Stimulated activated CD4-positive, alpha-beta T cell treated with anti-CD3 and anti-CD28 coated beads, TNF-alpha, amount 100 ng/mL, for 4 hours (primary cell): ENCODE measurements around the gene LIPC.

Experiments used
- DNase-seq, 3 experiments: peaks; one replicate each; pipeline ENCODE4 v3.0.0-alpha.2; 2020; ENCODE audit warnings: low read depth in 3 of 3

The LIPC gene

DNA sequence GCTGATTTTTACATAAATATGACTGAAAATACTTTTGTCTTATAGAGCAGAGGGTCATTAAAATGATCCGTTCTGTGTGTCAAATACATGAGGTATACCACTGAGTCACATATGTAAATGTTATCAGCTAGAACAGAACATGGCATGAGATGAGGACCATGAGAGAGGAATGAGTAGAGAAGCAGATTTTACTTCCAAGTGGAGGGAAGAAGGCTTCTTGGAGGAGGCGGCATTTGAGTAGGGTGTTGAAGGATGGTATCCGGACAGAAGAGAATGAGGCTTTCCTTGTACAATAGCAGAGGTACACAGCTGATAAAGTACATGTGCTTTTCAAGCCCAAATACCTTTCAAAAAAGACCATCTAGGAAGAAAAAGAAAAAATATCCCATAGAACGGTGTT, 4.8 kb downstream of the LIPC start:
- no peak for DNase-seq

DNA sequence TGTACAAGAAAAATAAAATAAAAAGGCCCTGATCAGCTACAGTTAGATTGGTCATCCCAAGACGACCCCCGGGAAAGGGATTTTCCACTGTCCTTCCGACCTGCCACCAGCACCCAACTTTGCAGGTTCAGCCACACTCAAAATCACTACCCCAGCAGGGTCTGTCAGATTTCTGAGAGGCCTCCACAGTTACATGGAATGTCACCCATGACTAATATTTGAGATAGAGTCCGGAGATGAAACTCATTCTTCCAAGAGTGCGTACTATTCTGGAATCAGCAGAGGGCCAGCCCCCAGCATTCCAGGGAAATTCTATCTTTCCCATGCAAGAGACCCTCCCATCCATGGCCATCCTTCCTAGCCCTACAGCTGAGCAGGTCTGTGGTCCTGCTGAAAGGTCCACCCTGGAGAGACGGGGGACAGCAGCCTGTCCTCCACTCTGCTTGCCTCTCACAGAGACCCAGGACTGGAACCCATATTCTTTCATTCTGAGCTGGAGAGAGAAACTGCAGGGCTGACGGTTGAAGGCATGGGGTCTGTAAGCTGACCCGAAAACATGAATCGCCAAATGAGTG, 5.8 kb downstream of the LIPC start:
- no peak for DNase-seq

DNA sequence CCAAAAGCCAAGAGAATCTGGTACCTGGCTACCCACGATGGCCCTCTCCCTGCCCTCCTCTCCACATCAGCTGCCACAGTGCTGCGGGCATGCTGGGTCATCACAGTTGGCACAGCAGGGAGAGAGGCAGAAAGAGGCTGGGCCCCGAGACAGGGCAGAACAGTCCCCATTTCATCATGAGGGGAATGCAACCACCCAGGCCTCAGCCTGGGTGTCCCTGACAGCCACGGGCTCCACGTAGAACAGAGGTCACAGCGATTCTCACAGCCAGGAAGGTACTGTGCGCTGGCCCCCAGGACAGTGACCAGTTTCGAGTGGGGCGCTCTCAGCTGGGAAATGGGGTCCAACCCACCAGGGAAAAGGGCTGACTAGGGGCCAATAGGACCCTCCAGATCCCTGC, 6.3 kb downstream of the LIPC start:
- DNase-seq = no peak

DNA sequence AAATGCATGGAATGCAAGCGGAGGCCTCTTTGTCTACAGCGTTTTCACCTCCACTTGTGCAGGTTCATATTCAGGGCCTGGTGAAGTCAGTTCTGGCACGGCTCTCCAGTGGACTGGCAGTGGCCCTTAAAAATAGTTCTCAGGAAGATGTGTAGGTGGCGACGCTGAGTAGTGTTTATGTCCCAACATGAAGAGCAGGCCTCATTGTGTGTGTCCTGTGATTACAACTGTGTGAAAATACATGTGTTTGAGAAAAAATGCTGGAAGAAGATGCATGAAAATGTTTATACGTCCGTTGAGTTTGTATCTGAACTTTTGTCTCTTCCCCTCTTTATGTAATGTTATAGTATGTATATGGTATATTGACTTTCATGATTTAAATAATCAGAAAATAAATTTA, 7.2 kb downstream of the LIPC start:
- no peak for DNase-seq

DNA sequence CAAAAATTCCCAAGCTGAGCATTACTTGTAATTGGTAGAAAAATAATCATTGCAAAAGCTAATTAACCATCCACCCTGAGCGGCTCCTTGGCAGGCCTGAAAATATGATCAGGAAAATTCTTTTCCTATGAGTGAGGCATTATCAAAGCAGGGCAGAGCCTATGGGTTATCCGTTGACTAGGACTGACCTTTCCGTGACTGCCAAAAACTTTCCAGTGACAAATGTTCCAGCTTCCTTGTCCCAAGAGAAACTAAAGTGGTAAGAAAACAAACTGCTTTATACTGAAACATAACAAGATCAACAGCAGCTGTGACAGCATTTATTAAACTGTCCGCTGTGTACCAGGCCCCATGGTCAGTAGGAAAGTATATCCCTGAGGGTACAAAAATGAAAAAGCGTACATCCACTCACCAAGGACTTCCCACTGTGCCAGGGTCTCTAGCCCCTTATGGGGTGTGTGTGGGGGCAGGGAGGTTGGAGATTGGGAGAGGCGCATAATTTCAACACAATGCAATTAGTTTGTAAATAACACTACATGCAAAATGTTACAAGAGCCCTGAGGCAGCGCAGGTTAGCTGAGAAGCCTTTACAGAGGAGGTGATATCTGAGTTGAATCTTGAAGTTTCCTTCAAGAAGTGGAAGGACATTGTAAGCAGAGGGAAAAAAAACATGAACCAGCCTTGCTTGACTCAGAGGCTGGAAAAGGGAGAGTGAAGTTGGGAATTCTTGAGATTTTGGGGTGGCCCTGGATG, 8.5 kb downstream of the LIPC start:
- DNase-seq = no peak

DNA sequence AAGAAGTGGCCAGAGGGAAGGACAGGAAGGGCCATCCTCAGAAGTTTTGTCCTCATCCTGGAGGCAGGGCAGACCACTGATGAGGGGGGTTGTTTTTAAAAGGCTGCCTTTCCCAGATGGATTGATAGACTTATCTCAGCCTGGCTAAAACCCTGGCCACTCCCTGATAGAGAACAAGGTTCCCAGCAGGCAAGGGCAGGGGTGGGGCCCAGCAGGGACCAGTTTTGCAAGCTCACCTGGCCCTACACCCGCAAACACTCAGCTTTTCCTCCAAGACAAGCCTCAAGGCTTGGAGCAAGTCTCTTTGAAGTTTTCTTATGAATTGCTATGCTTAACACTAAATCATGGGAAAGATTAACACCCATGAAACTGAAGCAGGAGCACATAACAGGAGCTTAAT, 9.1 kb downstream of the LIPC start:
- DNase-seq = no peak

DNA sequence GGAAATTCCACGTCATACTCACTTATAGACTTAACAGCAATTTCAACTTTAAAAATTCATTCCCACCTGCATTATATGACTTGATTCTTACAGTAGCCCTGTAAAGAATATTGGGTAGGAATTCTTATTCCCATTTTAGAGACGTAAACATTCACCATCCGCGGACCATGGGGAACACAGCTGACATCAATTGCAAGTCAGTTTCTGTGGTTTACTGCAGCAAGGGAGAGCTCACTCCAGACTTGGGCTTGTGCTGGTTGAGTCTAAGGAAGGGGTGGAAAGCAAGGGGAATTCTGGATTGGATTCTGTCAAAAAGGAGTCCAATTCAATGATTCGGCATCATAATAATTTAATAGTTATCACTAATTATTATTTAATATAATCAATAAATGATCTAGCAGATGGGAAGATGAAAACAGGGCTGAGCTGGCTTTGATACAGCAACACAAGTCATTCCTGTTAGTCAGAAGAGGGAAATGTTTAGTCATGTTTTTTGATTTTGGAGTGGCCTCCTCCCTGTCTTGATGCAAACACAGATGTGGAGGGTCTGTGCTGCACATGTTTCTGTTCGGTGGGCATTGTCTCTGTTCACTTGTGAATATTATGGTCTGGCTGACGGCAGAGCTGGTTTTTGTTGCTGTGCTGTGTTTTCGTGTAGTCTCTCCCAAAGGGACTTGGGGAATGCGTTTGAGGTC, 9.7 kb downstream of the LIPC start:
- no peak for DNase-seq

DNA sequence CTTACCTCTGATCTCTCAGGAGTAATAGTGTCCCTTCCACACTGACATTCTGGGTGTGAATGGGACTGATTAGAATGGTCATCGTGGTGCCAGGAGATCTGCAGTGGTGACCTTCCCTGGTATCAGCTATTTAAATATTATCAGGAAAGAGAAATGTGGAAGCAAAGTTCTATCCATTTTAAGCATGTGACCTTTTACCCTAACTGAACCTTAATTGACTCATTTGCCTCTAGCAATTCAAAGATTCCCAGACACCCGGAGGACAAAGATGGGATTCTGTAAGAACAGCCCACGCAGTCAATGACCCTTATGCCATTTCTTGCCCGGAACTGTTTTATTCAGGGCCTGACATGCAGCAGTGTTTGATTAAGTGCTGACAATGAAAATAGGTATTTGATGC, 10.3 kb downstream of the LIPC start:
- no peak for DNase-seq

DNA sequence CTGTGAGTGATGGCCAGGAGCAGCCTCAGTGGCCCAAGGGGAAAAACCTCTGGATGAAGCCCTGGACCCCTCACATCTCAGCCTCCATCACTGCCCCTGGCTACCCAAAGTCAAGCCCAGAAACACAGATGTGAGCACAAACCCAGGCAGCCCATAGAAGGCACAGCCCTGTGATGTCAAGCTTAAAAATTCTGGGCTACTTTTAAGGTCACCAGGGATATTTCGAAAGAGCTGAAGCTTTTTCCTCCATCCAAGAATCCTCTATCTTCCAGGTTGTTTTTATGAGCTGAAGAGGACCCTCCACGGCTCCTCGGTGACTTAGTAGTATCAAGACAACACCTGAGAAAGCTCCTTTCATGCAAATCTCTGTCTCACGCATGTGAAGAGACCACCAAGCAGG, 11.5 kb downstream of the LIPC start:
- no peak for DNase-seq

DNA sequence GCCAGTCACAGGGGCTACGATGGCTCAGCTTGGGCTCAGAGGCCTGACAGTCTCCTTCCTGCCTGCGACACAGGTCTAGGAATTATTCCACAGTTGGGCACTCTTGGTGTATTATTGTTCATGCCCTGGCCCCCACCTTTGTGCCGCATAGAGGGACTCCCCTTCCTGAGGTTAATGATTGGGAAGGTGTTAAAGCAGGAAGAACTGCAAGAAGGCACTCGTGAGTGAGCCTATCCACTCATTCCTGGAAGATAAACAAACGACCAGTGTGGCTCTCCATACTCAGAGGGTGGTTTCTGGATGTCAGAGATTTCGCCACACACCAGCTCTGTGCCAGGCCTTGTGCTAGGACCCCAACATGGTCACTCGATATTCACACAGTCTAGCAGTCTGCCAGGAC, 12.3 kb downstream of the LIPC start:
- DNase-seq = no peak

DNA sequence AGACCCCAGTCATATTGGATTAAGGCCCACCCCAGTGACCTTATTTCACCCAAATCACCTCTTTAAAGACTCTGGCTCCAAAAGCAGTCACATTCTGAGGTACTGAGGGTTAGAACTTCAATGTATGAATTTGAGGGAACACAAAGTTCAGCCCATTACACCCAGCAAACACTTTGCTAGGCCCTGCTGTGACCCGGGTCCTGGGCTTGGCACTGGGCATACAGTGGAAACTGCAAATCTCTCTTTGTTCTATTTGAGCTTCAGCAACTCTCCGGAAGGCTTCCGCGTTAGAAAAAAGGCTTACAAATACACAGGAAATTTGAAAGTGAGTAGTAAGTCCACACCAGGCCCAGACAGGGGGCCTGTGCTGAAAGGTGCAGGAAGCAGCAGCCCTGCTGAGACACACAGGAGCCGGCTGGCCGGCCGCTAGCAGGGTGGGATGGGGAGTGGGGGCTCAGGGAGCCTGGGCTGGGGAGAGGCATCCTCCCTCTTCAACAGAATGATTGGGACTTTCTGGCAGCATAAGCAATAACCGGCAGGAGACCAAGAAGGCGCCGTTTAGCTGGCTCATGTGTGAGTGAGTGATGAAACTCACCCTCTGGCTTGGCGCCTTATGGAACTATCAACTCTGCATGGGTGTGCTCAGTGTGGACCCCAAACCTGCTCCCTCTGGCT, 13.0 kb downstream of the LIPC start:
- no peak for DNase-seq

DNA sequence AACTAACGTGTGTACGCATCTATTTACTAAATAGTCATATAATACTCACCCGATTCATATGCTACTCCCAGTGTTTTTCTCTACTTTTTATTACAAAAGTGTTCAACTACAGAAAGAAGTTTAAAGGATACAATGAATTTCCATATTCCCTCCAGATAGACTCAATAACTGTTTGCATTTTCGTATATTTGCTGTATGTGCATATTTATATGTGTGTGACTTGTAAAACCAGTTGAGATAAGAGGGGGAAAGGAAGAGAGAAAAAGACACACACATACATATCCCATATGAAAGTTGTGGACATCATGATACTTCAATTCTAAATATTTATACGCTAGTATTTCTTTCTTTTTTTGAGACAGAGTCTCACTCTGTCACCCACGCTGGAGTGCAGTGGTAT, 14.1 kb downstream of the LIPC start:
- DNase-seq = no peak

DNA sequence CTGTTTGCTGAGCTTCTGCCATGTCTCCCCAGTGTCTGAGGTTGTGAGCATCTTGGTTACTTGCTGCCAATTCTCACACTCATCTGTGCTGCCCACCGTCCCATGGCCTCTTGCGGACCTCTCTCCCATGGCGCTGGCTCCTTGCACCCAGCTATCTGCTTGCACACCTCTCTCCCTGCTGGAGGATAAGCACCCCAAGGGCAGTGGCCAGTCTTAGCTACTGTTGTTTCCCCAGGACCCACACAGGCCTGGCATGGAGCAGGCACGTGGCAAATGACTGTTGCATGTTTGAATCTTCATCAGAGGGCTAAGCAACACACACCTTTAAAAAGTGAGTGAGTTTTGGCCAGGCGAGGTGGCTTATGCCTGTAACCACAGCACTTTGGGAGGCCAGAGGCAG, 14.7 kb downstream of the LIPC start:
- no peak for DNase-seq

DNA sequence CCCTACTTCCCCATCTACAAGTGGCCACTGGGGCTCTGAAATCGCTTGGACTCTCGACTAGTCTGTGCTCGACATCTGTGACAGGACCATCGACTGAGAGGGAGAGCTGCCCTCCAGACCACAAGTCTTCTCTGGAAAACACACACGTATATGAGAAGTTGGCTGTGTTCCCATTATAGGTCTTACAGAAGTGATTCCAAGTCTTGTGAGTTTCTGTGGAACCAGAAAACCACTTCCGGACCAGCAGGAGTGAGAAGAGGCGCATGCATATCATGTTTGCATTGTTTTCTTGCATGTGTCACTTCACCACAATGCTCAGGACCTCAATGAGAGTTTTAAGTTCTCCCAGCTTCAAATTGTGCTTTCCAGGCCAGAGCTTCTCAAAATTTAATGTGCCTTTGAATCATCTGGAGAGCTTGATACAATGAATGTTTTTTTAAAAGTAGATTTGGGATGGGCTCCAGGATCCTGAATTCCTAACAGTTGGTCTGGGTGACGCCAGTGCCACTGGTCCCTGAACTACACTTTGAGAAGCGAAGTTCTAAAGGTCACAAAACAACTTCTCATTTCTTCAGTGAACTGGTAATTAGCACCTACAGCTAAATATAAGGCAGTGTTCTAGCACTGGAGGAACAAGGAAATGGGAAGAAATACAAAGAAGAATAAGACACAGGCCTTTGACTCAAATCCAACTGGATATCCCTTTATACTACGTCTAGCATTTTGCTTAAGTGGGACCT, 15.7 kb downstream of the LIPC start:
- no peak for DNase-seq

DNA sequence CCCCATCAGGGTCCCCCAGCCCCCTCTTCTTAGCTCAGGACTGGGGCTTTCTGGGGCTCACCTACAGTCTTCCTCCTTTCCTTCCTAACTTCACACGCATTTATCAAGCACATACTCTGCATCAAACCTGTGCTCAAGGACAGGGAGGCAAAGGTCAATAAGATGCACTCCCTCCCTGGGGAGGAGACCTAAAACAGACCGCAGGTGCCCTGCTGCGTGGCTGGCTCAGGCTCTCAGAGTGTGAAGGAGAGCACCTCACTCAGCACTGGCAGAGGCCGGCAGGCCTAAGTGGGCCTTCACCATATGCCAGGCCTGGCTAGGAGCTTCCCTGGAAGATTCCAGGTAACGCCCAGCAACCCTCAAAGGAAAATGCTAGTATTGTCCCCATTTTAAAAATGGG, 16.5 kb downstream of the LIPC start:
- no peak for DNase-seq

DNA sequence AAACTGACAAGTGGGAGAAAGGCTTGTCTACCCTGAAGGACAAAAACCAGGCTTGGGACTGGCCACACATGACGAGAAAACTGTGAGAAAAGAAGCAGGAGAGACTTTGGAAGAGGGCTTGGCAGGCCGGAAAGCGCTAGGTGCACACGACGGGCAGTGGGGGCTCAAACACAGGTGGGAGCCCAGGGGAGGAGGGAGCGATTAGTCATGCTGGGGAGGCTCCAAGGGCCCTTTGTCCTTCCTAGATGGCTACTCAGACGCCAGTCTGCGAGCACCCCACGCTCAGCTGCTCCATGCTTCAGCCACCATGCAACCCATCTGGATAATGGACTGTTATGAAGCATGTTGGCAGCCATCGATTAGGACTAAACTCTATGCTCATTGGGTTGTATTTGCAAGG, 17.1 kb downstream of the LIPC start:
- no peak for DNase-seq

DNA sequence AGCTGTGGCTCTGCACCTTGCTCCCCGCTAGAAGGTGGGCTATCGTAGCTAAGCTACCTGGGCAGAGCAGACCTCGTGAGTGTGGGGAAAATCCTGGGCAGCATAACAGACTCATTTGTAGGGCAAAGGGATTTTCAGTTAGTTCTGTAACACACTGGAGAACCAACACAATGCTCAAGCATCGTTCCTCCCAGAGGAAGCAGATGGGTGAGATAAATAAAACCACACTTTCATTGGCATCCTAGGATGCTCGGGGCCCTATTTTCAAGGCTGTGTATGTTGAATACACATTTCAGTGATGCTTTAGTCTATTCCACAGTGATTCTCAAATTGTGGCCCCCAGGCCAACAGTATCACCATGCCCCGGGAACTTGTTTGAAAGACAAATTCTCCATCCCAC, 20.0 kb downstream of the LIPC start:
- no peak for DNase-seq

DNA sequence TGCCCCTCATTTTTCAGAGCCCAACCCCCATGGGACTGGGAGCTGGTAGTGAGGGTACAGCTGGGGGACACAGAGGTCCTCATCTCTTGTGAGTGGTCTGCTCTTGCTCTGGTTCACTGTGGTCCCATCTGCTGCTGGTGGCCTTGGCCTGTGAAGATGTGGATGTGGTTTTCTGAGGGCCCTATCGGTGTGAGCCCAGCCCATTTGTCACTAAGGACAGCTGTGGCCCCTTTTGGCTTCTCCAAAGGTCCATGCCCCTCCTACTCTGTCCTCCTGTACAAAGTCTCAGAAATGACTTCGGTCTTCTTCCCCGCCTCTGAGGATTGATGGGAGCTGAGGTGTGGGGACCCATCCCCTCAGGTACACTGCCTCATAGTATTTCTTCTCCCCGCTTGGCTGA, 21.0 kb downstream of the LIPC start:
- DNase-seq = no peak

DNA sequence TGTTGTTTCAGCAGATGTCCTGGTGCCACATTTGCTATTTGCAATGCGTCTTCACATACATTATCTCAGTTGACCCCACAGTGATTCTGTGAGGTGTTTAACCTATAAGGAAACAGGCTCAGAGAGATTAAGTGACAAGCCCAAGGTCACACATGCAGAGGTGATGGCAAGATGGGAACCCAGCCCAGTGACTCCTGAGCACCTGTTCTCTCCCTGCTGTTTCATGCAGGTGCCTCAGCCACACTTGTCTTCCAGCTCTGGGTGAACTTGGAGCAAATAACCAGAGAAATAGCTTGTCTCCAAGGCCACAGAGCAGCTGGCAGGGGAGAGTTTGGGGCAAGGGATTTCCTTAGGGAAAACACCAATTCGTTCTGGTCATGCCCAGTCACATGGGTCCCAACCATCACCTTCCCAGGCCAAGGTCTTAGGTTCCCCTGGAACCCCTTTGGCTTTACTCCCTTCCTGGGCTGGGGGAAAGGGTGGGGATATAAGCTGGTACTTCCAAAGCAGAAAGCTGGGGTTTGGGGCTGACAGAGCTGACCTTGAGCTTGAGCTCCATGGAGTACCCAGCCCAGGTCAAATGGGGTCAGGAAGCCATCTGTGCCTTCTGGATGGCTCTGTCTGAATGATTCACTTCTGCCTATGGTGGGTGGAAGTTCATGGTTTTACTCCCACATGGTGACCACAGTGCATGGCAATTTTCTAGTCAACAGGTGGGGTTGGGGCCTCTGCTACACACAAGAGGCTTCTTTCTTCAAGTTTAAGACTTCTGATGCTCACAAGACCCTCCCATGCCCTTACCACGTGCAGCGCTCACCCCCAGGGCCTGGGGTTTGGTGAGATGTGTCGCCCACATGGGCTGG, 22.4 kb downstream of the LIPC start:
- DNase-seq = no peak

DNA sequence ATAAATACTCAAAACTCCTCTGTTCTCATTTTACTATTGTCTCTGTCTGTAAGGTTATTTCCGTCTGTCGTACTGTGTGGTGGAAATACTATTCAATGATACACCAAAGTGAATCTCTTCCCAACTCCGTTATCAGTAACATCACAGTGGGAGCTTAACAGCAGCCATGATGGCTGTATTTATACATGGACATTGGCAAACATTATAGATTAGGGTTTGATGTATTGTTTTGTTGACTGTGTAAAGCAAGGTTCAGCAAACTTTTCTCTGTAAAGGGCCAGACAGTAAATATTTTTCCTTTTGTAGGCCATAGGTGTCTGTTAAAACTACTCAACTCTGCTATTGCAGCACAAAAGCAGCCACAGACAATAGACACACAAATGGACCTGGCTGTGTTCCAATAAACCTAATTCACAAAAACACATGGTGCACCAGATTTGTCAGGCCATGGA, 23.2 kb downstream of the LIPC start:
- no peak for DNase-seq

DNA sequence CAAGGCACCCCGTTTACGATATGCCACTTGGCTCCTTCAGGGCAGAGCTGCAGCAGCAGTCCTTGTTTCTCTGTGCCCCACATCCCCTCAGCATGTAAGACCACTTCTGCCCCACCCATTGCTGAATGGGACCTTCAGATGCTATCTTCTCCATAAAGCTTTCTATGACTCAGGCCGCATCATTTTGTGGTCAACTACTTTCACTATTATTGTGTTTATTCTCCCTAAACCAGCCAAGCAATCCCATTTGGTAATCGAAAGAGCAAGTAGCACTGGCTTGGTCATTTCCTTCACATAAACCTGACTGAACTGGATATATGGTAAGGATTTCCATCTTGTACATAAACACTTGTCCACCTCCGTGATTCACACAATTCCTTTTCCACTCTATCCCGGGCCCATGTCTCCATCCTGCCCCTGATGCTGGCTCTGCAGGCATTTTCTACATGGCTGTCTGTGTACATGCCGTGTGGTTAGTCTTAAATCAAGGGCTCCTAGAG, 25.7 kb downstream of the LIPC start:
- no peak for DNase-seq
